Measurements from ENCODE around the gene KCNQ4. TPM values are rescaled to one million over a fixed set of nuclear protein-coding genes. Genes with fewer than 3 reads are reported as not detected.

Gene KCNQ4
- total RNA-seq, 1 donor from 2014 or later: 1.5 TPM

DNA sequence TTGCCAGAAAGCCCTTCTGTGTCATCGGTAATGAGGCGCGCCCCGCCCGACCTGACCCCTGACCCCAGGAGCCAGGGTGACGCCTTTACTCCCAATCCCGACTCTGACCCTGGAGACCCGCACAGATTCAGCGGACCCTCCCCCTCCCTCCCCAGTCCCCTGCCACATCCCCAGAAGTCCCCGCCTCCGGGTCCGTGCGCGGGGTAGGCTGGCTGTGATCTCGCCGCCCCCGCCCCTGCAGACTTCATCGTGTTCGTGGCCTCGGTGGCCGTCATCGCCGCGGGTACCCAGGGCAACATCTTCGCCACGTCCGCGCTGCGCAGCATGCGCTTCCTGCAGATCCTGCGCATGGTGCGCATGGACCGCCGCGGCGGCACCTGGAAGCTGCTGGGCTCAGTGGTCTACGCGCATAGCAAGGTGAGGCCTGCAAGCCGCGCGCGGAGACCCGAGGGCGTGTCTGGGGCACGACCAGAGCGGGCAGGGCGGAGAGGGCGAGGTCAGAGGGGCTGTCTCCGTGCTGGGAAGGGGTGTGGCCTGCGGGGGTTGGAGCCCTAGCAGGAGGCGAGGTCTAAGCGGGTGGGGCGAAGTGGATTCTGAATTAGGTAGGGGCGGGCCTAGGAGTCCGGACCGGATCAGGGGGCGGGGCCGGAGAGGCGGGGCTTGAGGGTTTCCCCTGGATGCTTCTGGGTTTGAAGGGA lies 34.8 kb downstream of the KCNQ4 start:
- peak; percentile 97 for DNase-seq
- H3K27ac Mint-ChIP-seq: peak overlapping the region; percentile 61

DNA sequence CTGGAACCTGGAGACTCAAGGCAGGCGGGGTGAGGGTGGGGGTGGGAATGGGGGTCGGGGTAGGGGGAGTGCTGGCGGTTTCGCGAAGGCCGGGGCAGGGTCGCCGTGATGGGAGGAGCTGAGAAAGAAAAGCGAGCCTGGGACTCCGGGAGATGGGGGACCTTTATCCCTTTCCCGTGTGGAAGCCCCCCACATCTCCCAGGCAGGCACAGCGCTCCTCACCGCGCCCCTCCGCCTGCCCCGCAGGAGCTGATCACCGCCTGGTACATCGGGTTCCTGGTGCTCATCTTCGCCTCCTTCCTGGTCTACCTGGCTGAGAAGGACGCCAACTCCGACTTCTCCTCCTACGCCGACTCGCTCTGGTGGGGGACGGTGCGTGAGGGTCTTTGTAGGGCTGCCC lies 35.5 kb downstream of the KCNQ4 start:
- Mint-ChIP-seq H3K4me3 (peak overlapping the region; percentile 83), H3K36me3 (ENCODE audit: low read depth) (no peaks in the 10 kb centered on the region), H3K27ac (peak overlapping the region; percentile 34), H3K9me3 (no peaks in the 10 kb centered on the region), H3K27me3 (peaks cover 2% of the 10 kb centered on the region), H3K4me1 (peaks cover 8% of the 10 kb centered on the region)
- intact Hi-C loops (cut with micrococcal nuclease): no loop called here
- DNase-seq: no peak

More for the DNA sequence above, 34.8 kb downstream of the KCNQ4 start:
- intact Hi-C loops (cut with micrococcal nuclease): loop anchor here (1.0 kb wide), 2 partner anchors 9 to 16 kb away; no protein-coding TSS in a partner anchor
- no peaks in the 10 kb centered on the region for H3K9me3 Mint-ChIP-seq
- H3K36me3 Mint-ChIP-seq (ENCODE audit: low read depth): no peaks in the 10 kb centered on the region
- H3K27me3 Mint-ChIP-seq: peaks cover 2% of the 10 kb centered on the region
- peak overlapping the region; percentile 83 for H3K4me3 Mint-ChIP-seq
- H3K4me1 Mint-ChIP-seq: peaks cover 8% of the 10 kb centered on the region

DNA sequence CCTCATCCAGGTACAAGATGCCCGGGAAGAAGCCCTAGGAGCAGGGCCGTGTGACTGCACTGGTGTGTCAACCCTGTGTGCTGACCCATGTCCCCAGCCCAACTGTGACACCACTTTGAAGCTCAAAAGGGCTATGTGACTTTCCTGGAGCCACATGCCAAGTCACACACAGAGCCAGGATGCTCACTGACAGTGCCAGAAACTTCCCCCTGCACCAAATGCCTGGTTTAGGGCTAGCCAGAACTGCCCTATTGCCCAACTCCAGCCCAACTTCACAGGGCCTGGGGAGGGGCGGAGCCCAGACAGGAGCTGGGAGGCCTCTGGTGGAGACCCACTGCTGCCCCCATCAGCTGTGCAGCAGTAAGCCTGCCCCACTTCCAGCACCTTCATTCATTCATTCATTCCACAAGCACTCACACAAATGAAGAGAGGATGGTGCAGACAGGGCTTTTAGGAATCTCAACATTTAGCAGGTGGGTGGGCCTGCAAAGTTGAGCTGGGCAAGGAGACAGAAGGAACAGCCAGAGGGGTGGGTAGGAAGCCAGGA lies 36.7 kb downstream of the KCNQ4 start:
- H3K9me3 Mint-ChIP-seq: no peaks in the 10 kb centered on the region
- no peaks in the 10 kb centered on the region for H3K36me3 Mint-ChIP-seq (ENCODE audit: low read depth)
- H3K4me1 Mint-ChIP-seq: peaks cover 14% of the 10 kb centered on the region
- no peak overlapping the region for H3K27ac Mint-ChIP-seq
- H3K4me3 Mint-ChIP-seq: no peak overlapping the region
- peaks cover 2% of the 10 kb centered on the region for H3K27me3 Mint-ChIP-seq
- intact Hi-C loops (cut with micrococcal nuclease): no loop called here
- no peak for DNase-seq

DNA sequence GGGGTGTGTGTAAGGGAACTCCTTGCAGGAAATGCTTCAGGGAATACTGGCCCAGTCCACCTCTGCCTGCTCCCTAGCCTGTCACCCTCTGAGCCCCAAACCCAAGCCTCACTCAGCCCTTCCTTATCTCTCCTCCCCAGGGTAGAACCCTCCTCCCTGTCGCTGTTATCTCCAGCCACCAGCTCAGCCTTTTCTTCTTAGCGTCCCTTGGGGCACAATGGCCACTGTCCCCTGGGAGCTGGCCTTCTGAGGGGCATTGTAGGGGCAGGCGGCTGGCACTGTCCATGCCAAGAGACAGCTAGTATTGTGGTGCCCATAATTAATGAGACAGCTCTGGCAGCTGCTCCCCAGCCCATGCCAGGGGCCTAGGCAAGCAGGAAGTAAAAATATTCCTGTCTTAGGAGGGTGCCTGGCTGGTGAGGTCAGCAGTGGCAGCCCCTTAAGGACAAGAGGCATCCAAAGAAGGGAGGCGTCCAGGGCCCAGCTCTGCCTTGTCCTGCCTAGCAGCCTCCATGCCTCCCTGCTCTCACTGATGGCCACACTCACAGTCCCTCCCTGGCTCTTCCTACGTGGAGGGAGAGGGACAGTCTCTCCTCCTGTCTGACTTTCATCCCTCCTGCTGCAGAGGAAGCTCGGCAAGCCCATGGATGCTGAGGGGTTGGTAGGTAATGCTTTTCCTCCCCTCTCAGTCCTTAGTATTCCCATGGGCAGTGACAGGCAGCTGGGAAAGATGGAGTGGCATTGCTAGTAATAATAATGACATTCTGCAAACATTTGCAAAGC lies 37.5 kb downstream of the KCNQ4 start:
- Mint-ChIP-seq H3K4me1 (peaks cover 20% of the 10 kb centered on the region), H3K36me3 (ENCODE audit: low read depth) (no peaks in the 10 kb centered on the region), H3K27ac (no peak overlapping the region), H3K4me3 (no peak overlapping the region), H3K9me3 (no peaks in the 10 kb centered on the region), H3K27me3 (peaks cover 2% of the 10 kb centered on the region)
- intact Hi-C loops (cut with micrococcal nuclease): no loop called here
- no peak for DNase-seq

DNA sequence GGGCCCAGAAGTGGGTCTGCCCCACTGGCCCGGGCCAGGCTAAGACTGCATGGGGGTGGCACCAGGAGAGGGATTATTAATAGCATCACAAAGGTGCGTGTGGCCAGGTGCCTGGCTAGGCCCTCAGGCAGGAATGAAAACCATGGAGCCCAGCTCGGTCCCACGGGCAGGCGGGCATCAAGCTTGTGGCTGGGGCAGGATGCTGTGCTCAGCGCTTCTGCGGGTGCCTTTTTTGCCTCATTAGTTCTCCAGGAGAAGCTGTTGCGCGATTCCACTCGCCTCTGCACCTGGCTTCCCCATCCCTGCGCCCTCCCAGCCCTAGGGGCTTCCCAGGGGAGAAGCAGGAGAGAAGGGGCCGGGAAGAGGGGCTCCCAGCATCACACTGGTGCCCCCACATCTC lies 39.3 kb downstream of the KCNQ4 start:
- Mint-ChIP-seq H3K9me3 (no peaks in the 10 kb centered on the region), H3K4me1 (peaks cover 19% of the 10 kb centered on the region), H3K27me3 (no peaks in the 10 kb centered on the region), H3K36me3 (ENCODE audit: low read depth) (no peaks in the 10 kb centered on the region), H3K4me3 (no peak overlapping the region), H3K27ac (no peak overlapping the region)
- intact Hi-C loops (cut with micrococcal nuclease): no loop called here
- DNase-seq: no peak

DNA sequence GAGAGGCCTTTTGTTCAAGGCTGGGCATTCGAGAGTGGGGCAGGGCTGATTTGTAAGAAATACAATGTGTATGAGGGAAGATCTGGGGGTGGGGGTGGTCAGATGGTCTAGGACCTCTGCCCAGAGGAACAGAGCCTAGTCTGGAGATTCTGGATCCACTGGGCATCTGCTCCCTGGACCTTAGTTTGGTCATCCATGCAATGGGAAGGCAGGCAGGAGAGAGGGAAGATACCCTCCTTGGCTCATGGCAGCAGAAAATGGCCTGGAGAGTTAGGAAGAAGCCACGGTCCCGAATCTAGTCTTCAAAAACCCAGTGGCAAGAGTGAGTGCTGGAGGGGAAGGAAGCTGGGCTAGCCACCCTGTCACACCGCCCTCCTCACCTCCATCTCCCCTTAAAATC lies 39.8 kb downstream of the KCNQ4 start:
- Mint-ChIP-seq H3K9me3 (no peaks in the 10 kb centered on the region), H3K27me3 (no peaks in the 10 kb centered on the region), H3K36me3 (ENCODE audit: low read depth) (no peaks in the 10 kb centered on the region), H3K4me1 (peaks cover 19% of the 10 kb centered on the region), H3K27ac (no peak overlapping the region), H3K4me3 (no peak overlapping the region)
- intact Hi-C loops (cut with micrococcal nuclease): no loop called here
- DNase-seq: no peak

DNA sequence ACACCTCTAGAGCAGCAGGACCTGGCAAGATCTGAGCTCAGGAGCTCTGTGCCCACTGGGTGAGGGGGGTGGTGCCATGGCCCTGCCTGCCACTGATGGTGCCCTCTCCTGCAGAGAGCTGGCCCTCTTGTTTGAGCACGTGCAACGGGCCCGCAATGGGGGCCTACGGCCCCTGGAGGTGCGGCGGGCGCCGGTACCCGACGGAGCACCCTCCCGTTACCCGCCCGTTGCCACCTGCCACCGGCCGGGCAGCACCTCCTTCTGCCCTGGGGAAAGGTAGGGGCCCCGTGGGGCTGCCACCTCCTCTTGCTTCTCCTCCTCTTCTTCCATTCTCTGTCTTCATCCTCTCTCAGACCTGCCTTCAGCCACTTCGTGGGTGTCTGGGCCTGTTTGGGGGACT lies 40.4 kb downstream of the KCNQ4 start:
- H3K9me3 Mint-ChIP-seq: no peaks in the 10 kb centered on the region
- H3K4me3 Mint-ChIP-seq: no peak overlapping the region
- intact Hi-C loops (cut with micrococcal nuclease): no loop called here
- no peaks in the 10 kb centered on the region for H3K36me3 Mint-ChIP-seq (ENCODE audit: low read depth)
- DNase-seq: no peak
- no peaks in the 10 kb centered on the region for H3K27me3 Mint-ChIP-seq
- H3K4me1 Mint-ChIP-seq: peaks cover 14% of the 10 kb centered on the region
- no peak overlapping the region for H3K27ac Mint-ChIP-seq

DNA sequence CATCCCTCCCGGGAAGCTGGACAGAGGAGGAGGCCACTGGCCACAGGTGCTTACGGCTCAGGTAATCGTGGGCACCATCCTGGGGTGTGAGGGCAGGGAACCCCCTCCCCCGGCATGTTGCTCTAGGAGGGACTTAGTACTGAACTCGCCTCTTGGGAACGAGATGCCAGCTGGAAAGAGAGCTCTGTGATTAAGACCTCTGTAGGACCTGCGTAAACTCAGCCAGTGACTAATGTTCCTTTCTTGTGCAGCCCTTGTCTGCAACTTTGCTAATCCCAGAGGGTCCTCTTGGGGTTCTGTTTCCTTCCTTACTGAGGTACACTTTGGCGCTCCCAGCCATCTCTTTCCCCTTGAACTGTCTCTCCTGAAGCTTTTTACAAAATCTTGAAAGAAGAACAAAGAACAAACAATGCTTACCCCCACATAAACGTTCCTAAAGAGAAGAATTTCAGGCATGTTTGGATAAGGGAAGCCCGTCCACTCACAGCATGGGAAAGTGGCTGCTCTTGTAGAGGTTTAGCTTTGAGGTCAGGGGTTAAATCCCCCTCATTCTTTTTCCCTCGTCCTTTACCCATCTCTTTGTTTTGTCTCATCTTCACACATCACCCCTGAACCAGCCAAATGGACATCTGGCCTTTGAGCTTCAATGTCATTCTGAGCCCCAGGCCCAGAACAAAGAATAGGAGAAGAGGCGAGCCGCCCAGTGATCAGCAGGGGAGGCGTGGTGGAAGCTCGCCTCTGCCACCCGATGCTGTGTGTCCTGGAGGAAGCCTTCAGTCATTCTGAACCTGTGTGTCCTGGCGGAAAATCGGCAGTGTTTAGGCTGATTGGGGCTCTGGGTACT lies 41.2 kb downstream of the KCNQ4 start:
- H3K36me3 Mint-ChIP-seq (ENCODE audit: low read depth): no peaks in the 10 kb centered on the region
- intact Hi-C loops (cut with micrococcal nuclease): no loop called here
- no peak for DNase-seq
- no peaks in the 10 kb centered on the region for H3K9me3 Mint-ChIP-seq
- H3K4me3 Mint-ChIP-seq: no peak overlapping the region
- peaks cover 13% of the 10 kb centered on the region for H3K4me1 Mint-ChIP-seq
- H3K27ac Mint-ChIP-seq: peak overlapping the region; percentile 56
- H3K27me3 Mint-ChIP-seq: no peaks in the 10 kb centered on the region

DNA sequence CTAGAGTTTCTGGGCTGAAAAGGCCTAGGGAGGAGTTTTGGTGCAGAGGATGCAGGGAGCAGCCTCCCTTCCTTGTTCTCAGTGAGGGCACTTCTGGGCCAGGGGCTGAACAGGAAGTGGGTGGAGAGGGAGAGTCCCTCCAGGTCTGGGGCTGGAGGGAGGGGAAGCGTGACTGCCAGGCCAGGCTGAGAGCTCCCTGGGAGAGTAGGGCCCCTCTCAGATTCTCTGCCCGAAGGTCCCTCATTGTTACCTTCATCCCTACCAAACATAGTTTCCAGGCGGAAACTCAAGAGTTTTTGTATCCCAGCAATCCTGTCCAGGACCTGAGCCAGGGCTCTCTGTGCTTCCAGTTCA lies 41.8 kb downstream of the KCNQ4 start:
- no peaks in the 10 kb centered on the region for H3K36me3 Mint-ChIP-seq (ENCODE audit: low read depth)
- peak overlapping the region; percentile 56 for H3K27ac Mint-ChIP-seq
- no peaks in the 10 kb centered on the region for H3K27me3 Mint-ChIP-seq
- no peaks in the 10 kb centered on the region for H3K9me3 Mint-ChIP-seq
- no peak overlapping the region for H3K4me3 Mint-ChIP-seq
- intact Hi-C loops (cut with micrococcal nuclease): no loop called here
- H3K4me1 Mint-ChIP-seq: peaks cover 13% of the 10 kb centered on the region
- DNase-seq: no peak

DNA sequence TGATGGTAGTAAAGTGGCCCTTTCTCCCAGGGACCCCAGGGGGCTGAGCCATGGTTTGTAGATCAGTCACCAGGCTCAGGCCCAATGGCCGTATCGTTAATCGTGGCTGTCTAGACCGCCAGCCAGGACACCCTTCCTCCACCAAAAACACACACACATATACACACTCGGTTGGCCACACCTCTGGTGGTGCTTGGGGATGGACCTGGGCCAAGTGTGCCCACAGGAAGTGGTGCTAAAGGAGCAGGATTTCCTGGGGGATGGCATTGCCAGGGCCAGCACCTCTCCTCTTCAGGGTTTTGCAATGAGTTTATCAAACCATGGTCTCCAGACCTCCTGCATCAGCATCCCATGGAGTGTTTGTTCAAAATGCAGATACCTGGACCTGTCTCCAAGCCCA lies 42.4 kb downstream of the KCNQ4 start:
- H3K36me3 Mint-ChIP-seq (ENCODE audit: low read depth): no peaks in the 10 kb centered on the region
- no peaks in the 10 kb centered on the region for H3K9me3 Mint-ChIP-seq
- no peak for DNase-seq
- H3K27ac Mint-ChIP-seq: no peak overlapping the region
- H3K4me3 Mint-ChIP-seq: no peak overlapping the region
- intact Hi-C loops (cut with micrococcal nuclease): no loop called here
- H3K27me3 Mint-ChIP-seq: no peaks in the 10 kb centered on the region
- peaks cover 13% of the 10 kb centered on the region for H3K4me1 Mint-ChIP-seq

DNA sequence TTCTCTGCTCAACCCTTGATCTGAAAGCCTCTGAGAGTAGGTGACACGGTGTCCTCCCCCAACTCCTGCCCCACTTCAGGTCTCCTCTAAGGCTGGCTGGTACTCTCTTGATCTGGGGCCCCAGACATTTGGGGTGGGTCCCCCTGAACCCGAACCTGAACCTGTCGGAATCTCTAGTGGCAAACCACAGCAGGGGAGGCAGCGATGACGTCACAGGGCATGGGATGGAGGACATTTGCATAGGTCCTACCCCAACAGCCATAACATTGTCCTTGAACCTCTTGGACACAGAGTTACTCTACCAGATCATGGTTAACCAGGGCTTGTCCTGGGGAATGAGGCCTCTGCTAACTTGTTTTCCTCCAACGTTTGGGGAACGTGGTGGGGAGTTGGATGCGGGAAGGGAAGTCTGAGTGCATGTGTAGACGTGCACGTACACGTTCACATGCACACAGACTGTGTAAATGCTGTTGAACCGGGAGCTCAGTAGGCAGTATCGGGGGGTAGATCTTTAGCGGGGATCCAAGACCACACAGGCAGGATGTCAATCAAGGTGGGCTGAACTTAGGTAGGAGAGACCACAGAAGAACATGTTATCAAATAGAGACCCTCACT lies 46.2 kb downstream of the KCNQ4 start:
- Mint-ChIP-seq H3K9me3 (no peaks in the 10 kb centered on the region), H3K27me3 (no peaks in the 10 kb centered on the region), H3K4me1 (peaks cover 13% of the 10 kb centered on the region), H3K4me3 (no peak overlapping the region), H3K27ac (no peak overlapping the region), H3K36me3 (ENCODE audit: low read depth) (no peaks in the 10 kb centered on the region)
- intact Hi-C loops (cut with micrococcal nuclease): no loop called here
- DNase-seq: no peak

DNA sequence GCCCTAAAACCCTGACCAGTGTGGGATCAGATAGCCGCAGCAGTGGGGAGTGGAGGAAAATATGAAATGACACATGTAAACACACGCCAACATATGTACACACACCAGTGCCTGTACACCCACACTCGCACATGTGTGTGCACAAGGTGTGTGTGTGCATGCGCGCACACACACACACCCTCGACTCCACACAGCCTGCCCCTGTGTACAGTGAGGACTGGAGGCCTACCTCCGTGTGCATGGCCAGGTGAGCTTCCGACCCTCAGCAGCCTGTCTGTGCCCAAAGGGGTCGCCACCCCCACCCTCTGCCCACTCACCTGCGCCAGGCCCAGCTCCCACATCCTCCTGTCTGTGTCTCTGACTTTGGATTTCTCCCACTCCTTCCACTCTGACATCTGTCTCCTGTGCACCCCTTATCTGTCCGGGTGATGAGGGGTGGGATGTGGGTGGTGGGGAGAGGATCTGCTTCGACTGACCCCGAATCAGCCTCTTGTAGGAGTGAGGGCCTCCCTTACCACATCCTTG lies 46.9 kb downstream of the KCNQ4 start:
- no peak overlapping the region for H3K27ac Mint-ChIP-seq
- H3K4me3 Mint-ChIP-seq: no peak overlapping the region
- H3K9me3 Mint-ChIP-seq: no peaks in the 10 kb centered on the region
- no peaks in the 10 kb centered on the region for H3K36me3 Mint-ChIP-seq (ENCODE audit: low read depth)
- no peaks in the 10 kb centered on the region for H3K27me3 Mint-ChIP-seq
- H3K4me1 Mint-ChIP-seq: peaks cover 6% of the 10 kb centered on the region
- intact Hi-C loops (cut with micrococcal nuclease): no loop called here
- no peak for DNase-seq

DNA sequence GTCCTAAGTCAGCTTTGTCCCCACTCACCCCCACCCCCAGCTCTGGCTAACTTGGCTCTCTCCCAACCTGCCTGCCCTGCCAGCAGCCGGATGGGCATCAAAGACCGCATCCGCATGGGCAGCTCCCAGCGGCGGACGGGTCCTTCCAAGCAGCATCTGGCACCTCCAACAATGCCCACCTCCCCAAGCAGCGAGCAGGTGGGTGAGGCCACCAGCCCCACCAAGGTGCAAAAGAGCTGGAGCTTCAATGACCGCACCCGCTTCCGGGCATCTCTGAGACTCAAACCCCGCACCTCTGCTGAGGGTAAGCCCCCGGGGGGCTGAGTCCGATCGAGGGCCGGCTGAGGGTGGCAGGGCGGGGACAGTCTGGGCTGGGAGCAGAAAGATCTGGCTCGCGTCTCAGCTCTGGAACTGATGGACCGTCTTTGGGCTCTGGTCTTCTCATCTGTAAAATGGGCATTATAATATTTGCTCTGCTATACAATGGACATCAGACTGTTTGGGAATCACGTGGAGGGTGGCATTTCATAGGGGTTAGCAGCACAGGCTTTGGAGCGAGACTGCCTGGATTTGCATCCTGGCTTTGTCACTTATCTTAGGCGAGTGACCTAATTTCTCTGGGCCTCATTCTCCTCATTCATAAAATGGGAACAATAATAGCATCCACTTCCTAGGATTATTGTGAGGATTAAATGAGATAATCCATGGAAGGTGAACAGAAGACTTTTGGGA lies 47.6 kb downstream of the KCNQ4 start:
- peaks cover under 1% of the 10 kb centered on the region for H3K4me1 Mint-ChIP-seq
- no peaks in the 10 kb centered on the region for H3K36me3 Mint-ChIP-seq (ENCODE audit: low read depth)
- H3K9me3 Mint-ChIP-seq: no peaks in the 10 kb centered on the region
- DNase-seq: no peak
- H3K27me3 Mint-ChIP-seq: no peaks in the 10 kb centered on the region
- H3K27ac Mint-ChIP-seq: no peak overlapping the region
- intact Hi-C loops (cut with micrococcal nuclease): no loop called here
- H3K4me3 Mint-ChIP-seq: no peak overlapping the region

Data from activated CD4-positive, alpha-beta T cell treated with anti-CD3 and anti-CD28 coated beads, Interleukin-2, amount 10 ng/mL, durations not matched to agents 24 days and 14 days (primary cell).